GM19099 (cell line): ENCODE data around the gene MAGEA6.
"Not testable (repeated sequence)": the region's sequence is repeated elsewhere in the genome, so short reads cannot be mapped to it uniquely, and the experiment has no call there.

Experiments used
- POLR2A ChIP-seq: IDR thresholded peaks from 3 replicates; pipeline ENCODE4 v1.6.1; 2011; ENCODE audit warnings: low read depth; ENCODE audit not compliant: insufficient read length; ENCODE audit errors: extremely low read depth

The MAGEA6 gene, protein sequence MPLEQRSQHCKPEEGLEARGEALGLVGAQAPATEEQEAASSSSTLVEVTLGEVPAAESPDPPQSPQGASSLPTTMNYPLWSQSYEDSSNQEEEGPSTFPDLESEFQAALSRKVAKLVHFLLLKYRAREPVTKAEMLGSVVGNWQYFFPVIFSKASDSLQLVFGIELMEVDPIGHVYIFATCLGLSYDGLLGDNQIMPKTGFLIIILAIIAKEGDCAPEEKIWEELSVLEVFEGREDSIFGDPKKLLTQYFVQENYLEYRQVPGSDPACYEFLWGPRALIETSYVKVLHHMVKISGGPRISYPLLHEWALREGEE

DNA sequence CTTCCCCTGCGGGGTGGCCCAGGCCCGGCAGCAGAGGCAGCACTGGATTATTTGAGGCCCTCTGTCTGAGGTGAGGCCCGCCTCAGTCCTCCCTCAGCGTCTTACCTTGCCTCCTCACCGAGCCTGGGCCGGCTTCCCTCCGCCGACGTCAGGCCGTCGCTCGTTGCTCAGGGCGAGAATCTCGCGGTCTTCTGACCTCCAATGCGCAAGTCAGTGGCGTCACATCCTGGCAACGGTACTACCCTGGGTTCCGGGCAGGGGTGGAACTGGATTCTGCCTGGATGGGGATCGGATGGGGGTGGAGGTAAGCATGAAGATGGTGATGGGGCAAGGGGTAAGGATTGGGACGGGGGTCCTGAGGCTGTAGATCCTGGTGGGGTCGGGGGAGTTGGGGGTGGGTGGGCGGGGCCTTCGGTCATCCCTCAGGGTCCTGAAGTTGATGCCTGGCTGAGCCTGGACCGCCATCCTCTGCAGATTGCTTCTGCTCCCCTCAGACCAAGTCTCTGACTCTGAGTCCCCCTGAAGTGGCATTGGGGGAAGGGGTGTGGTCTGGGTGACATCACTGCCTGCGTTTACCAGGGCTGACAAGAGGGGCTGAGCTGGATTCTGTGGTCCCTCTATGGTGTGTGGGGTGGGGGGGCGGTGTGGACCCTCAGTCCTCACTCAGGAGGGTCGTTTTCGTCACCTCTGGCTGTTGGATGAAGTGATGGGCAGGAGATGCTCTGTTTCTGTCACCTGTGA lies at the start of gene MAGEA6:
Gene MAGEA6 (minus strand): TSS at position 141 of the 741 bp plus-strand sequence. CDS start 2,039 bp downstream, outside the sequence.
- not testable (repeated sequence) for TF ChIP-seq POLR2A

DNA sequence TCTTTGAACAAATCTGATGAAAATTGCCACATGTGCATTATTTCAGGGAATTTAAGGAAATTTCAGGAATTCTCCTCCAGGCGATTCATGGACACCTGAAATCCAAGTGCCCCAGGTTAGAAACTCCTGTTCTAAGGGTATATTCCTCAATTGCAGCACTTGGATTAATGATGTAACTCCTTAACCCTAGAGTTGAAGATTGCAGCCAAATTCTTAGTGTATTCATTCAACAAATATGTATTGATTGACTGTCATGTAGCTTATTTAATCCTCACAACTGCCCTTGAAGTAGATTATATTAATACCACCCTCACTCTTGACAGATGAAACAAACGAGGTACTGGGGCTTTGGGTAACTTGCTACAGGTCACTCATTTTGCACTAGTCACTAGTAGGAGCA lies 49.8 kb upstream of the MAGEA6 start:
- no peak for TF ChIP-seq POLR2A

DNA sequence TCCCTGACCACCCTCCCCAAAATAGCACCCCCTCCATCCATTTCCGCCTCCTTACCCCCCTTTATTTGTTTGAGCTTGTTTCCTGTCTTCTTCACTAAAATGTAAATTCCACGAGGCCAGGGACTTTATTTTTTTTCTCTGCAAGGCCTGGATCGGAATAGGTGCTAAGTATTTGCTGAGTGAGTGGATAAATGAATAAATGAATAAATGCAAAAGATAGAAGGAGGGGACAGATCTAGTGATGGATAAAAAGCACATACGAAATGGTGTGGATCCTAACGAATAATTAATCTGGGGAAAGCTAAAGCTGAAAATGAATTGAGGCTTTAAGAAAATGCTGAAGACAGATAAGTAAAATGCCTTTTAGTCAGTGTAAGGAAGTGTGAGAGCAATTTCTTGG lies 48.9 kb upstream of the MAGEA6 start:
- TF ChIP-seq POLR2A = no peak

DNA sequence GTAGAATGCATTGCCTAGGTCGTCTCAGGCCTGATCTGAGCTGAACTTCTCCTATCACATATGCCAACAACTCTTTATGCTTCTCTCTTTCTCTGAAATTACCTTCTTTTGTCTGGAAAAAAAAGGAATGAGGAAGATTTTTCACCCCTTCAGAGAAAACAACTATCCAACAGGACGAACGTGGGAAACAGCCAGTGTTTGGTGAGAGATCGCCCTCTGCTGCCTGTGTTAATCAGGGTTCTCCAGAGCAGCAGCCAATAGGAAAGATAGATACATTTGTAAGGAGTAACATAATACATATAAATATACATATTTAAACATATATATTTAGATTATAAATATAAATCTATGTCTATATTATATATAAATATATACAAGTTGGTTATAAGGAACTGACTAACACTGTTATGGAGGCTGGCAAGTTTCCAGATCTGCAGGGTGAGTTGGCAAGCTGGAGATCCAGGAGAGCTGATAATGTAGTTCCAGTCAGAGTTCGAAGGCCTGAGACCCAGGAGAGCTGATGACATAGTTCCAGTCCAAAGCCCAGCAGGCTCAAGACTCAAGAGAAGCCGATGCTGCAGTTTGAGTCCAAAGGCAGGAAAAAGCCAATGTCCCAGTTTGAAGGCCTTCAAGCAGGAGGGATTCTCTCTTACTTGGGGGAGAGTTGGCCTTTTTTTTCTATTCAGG lies 47.7 kb upstream of the MAGEA6 start:
- TF ChIP-seq POLR2A = no peak

DNA sequence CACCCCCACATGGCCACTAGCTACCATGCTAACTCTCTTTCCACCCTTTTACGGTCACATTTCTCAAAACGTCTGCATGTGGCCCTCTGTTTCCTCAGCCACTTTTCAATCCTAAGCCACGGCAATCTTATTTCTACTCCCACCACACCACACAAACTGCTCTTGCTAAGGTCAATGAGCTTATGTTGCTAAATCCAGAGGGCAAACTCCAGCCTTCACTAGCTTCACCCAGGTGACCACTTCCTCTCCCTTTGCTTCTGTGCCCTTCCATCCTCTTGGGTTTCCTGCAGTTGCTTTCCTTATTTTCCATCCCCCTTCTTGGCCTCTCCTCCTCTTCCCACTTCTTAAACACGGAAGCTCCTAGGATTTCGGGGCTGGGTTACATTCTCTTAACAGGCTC lies 44.6 kb upstream of the MAGEA6 start:
- TF ChIP-seq POLR2A = no peak

DNA sequence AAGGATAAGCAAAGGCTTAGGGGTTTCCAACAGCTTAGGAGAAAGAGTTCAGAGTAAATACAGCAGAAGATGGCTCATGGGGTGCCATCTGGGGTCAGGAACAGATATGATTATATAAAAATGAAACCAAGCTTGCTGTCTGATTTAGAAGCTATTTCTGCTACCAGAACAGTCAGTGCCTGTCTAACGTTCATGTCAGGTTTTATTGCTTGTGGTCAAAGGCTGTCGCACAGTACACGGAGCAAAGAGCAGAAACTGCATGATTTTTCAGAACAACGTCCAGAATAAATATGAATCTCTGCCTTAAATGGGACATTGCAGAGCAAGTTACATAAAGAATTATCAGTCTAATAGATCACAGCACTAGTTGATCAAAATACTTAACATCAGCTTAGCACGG lies 43.7 kb upstream of the MAGEA6 start:
- TF ChIP-seq POLR2A = no peak

DNA sequence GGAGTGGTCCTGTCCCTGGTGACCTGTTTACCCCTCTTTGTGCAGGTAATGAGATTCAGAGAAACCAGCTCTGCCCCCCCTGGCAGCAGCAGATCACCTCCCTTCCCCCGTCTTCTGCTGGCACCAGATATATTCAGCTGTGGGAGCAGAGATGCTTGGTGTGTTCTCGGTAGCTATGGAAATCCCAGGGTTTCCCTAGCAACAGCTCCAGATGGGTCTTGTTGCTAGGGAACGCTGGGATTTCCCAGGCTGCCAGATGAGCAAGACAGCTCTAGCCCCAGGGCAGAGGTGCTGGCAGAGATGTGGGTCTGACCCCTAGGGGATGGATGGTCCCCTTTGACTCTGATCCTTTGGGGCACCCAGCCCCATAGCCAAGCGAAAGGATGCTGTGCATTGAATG lies 40.9 kb upstream of the MAGEA6 start:
- TF ChIP-seq POLR2A = no peak

DNA sequence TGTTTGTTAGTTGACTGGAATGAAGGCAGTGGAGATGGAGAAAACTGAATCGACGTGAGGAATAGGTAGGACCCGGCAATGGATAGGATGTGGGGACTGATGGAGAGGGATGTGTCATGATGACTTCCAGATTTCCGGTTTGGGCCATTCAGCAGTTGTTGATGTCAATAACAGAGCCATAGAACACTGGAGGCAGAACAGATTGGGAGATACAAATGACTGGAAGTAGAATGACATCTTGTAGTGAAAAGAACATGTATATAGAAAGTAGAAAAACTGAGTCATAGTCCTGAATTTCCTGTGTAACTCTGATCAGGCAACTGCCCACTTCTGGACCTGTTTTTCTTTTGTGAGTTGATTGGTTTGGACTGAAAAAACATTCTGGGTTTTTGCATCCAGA lies 36.5 kb upstream of the MAGEA6 start:
- no peak for TF ChIP-seq POLR2A

DNA sequence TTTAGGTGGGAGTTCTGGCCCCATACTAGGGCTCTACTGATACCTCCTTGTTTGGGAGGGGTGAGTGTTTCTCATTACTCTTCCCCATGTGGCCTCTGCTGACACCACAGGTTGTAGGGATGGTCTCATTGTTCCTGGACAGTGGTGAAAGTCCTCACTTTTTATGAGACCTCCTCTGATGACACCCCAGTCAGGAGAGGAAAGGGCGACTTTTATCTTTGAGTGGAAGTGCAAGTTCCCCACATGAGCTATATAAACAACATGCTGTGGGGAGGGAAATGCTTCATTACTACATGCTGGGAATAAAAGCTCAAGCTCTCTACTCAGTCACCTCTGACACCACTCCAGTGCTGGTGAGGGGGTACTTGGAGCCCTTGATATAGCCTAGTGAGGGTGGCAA lies 29.5 kb upstream of the MAGEA6 start:
- TF ChIP-seq POLR2A = no peak

DNA sequence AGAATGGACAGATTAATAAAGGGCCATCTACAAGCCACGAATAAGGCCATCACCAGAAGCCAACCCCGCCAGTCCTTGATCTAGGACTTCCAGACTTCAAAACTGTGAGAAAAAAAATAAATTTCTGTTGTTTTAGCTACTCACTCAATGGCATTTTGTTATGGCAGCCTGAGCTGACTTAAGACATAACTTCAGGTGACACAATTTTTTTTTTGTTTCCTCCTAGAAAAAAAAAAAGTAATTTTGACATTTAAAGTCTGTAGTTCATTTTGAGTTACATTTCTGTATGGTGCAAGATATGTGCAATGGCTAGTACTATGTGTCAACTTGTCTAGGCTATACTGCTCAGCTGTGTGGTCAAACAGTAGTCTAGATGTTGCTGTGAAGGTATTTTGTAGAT lies 10.6 kb downstream of the MAGEA6 start, which contains the start of gene CSAG3:
Gene CSAG3 (plus strand): TSS at position 301 of the 400 bp plus-strand sequence.
- TF ChIP-seq POLR2A = not testable (repeated sequence)

DNA sequence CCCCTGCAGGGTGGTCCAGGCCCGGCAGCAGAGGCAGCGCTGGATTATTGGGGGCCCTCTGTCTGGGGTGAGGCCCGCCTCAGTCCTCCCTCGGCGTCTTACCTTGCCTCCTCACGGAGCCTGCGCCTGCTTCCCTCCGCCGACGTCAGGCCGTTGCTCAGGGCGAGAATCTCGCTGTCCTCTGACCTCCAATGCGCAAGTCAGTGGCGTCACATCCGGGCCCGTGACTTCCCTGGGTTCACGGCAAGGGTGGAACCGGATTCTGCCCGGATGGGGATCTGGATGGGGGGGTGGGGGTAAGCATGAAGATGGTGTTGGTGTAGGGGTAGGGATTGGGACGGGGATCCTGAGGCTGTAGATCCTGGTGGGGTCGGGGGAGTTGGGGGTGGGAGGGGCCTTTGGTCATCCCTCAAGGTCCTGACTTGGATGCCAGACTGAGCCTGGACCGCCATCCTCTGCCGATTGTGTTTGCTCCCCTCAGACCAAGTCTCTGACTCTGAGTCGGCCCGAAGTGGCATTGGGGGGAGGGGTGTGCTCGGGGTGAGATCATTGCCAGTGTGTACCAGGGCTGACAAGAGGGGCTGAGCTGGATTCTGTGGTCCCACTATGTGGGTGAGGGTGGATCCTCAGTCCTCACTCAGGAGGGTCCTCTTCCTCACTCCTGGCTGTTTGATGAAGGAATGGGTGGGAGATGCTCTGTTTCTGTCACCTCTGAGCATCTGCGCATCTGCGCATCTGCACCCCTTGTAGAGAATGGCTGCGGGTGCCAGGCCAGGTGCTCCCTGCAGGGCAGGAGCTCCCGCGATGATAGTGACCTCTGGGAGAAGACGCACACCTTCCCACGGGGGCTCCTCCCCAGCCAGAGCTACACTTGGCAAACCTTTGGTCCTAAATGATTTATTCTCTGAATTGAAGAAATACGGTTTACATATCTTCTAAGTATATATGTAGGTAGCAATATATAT lies 15.5 kb downstream of the MAGEA6 start, which contains the start of gene MAGEA2:
Gene MAGEA2 (minus strand): TSS at position 157 of the 965 bp plus-strand sequence. CDS start 2,479 bp downstream, outside the sequence.
- TF ChIP-seq POLR2A = not testable (repeated sequence)

DNA sequence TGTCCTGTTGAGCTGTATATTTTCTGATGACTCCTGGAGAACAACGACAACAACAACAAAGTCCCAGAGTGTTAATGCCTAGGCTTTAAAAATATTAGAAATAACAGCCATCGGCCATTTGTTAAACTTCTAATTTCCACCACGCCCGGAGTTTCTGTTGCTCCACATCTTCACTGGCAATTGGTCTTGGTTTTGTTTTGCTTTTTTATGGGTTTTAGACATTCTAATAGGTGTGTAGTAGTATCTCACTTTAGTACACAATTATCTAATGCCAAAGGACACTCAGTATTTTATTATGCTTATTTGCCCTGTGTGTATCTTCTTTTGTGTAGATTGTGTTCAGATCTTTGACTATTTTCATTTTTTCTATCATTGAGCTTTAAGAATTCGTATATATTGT lies 30.9 kb downstream of the MAGEA6 start:
- TF ChIP-seq POLR2A = no peak

DNA sequence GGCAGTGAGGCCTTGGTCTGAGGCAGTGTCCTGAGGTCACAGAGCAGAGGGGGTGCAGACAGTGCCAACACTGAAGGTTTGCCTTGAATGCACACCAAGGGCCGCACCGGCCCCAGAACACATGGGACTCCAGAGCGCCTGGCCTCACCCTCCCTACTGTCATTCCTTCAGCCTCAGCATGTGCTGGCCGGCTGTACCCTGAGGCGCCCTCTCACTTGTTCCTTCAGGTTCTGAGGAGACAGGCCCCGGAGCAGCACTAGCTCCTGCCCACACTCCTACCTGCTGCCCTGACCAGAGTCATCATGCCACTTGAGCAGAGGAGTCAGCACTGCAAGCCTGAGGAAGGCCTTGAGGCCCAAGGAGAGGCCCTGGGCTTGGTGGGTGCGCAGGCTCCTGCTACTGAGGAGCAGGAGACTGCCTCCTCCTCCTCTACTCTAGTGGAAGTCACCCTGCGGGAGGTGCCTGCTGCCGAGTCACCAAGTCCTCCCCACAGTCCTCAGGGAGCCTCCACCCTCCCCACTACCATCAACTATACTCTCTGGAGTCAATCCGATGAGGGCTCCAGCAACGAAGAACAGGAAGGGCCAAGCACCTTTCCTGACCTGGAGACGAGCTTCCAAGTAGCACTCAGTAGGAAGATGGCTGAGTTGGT lies 33.5 kb downstream of the MAGEA6 start:
- TF ChIP-seq POLR2A = no peak

DNA sequence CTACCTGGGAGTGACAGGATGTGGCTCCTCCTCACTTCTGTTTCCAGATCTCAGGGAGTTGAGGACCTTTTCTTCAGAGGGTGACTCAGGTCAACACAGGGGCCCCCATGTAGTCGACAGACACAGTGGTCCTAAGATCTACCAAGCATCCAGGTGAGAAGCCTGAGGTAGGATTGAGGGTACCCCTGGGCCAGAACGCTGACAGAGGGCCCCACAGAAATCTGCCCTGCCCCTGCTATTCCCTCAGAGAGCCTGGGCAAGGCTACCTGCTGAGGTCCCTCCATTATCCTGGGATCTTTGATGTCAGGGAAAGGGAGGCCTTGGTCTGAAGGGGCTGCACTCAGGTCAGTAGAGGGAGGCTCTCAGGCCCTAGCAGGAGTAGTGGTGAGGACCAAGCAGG lies 34.4 kb downstream of the MAGEA6 start:
- no peak for TF ChIP-seq POLR2A
